GM23338 (cell line): Measurements from ENCODE around the gene PCSK4.

ENCODE experiments used
- CREB1 ChIP-seq: fragments of 250-450 bp; sonication (Bioruptor Pico); IDR thresholded peaks from 2 replicates; pipeline ENCODE4 v1.5.0; 2020; ENCODE audit warnings: low read depth, mild to moderate bottlenecking, moderate library complexity
- CTCF ChIP-seq, 2 experiments: fragments of 200-600 bp in 1 of 2; sonication (generic) in 1 of 2; conservative IDR thresholded peaks; 2 replicates each; pipeline versions ENCODE4 v1.5.1 to v1.6.1; 2016 to 2017; ENCODE audit warnings: antibody characterized with exemption in 2 of 2, low read depth in 2 of 2, mild to moderate bottlenecking in 2 of 2, moderate library complexity in 1 of 2
- EZH2 ChIP-seq: fragments of 200-600 bp; sonication (generic); IDR thresholded peaks from one replicate; pipeline ENCODE4 v1.8.0; 2017; ENCODE audit warnings: antibody characterized with exemption, mild to moderate bottlenecking, low read depth; ENCODE audit not compliant: unreplicated experiment
- EZH2phosphoT487 ChIP-seq: fragments of 200-600 bp; sonication (generic); IDR thresholded peaks from one replicate; pipeline ENCODE4 v1.8.1; 2018; ENCODE audit warnings: antibody characterized with exemption; ENCODE audit not compliant: unreplicated experiment
- JUNB ChIP-seq: IDR thresholded peaks from one replicate; pipeline ENCODE4 v1.6.1; 2016; ENCODE audit warnings: antibody characterized with exemption; ENCODE audit not compliant: unreplicated experiment
- POLR2AphosphoS5 ChIP-seq: IDR thresholded peaks from 2 replicates; pipeline ENCODE4 v1.6.1; 2016; ENCODE audit warnings: antibody characterized with exemption, low read depth
- STAT1 ChIP-seq: IDR thresholded peaks from one replicate; pipeline ENCODE4 v1.6.1; 2016; ENCODE audit warnings: antibody characterized with exemption; ENCODE audit not compliant: unreplicated experiment
- ZNF114 ChIP-seq: fragments of 250-450 bp; sonication (Bioruptor Pico); IDR thresholded peaks from 2 replicates; pipeline ENCODE4 v1.5.0; 2020; ENCODE audit warnings: mild to moderate bottlenecking, moderate library complexity
- ZNF331 ChIP-seq: fragments of 250-450 bp; sonication (Bioruptor Pico); IDR thresholded peaks from 2 replicates; pipeline ENCODE4 v1.5.0; 2020; ENCODE audit warnings: low read depth, mild to moderate bottlenecking, moderate library complexity
- ZNF462 ChIP-seq: fragments of 250-450 bp; sonication (Bioruptor Pico); IDR thresholded peaks from 2 replicates; pipeline ENCODE4 v1.5.0; 2020; ENCODE audit warnings: mild to moderate bottlenecking, moderate library complexity
- TF ChIP-seq, protein P1 (sequence below): IDR thresholded peaks from one replicate; pipeline ENCODE4 v1.6.1; 2018; ENCODE audit warnings: antibody characterized with exemption; ENCODE audit not compliant: unreplicated experiment

GRCh38 chr19:1441677-1442438 lies 48.3 kb downstream of the PCSK4 start:
- TF ChIP-seq CTCF (conservative IDR thresholded peaks at IDR 0.05; ENCODE audit: low read depth in 2 of 2) (no peak), POLR2AphosphoS5 (no peak), EZH2 (no peak), JUNB (no peak), EZH2phosphoT487 (no peak), CREB1 (CRISPR knock-in tag) (no peak), ZNF462 (CRISPR knock-in tag) (no peak), ZNF331 (CRISPR knock-in tag) (no peak), STAT1 (no peak), ZNF114 (CRISPR knock-in tag) (no peak)
- TF ChIP-seq, protein P1, sequence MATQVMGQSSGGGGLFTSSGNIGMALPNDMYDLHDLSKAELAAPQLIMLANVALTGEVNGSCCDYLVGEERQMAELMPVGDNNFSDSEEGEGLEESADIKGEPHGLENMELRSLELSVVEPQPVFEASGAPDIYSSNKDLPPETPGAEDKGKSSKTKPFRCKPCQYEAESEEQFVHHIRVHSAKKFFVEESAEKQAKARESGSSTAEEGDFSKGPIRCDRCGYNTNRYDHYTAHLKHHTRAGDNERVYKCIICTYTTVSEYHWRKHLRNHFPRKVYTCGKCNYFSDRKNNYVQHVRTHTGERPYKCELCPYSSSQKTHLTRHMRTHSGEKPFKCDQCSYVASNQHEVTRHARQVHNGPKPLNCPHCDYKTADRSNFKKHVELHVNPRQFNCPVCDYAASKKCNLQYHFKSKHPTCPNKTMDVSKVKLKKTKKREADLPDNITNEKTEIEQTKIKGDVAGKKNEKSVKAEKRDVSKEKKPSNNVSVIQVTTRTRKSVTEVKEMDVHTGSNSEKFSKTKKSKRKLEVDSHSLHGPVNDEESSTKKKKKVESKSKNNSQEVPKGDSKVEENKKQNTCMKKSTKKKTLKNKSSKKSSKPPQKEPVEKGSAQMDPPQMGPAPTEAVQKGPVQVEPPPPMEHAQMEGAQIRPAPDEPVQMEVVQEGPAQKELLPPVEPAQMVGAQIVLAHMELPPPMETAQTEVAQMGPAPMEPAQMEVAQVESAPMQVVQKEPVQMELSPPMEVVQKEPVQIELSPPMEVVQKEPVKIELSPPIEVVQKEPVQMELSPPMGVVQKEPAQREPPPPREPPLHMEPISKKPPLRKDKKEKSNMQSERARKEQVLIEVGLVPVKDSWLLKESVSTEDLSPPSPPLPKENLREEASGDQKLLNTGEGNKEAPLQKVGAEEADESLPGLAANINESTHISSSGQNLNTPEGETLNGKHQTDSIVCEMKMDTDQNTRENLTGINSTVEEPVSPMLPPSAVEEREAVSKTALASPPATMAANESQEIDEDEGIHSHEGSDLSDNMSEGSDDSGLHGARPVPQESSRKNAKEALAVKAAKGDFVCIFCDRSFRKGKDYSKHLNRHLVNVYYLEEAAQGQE: no peak
